Hepatocyte (in vitro differentiated cells): ENCODE data around the gene CD34. TPM values are rescaled to one million over a fixed set of nuclear protein-coding genes. Genes with fewer than 3 reads are reported as not detected.

ENCODE experiments used
- DNase-seq: peaks from one replicate; pipeline ENCODE4 v3.0.0-alpha.2; 2016; ENCODE audit warnings: low spot score
- H2AFZ ChIP-seq: fragments of 200-600 bp; sonication (generic); 2 replicates; pipeline ENCODE4 v1.6.0; 2016; ENCODE audit warnings: antibody characterized with exemption, mild to moderate bottlenecking
- H3K27ac ChIP-seq: fragments of 200-600 bp; sonication (generic); 2 replicates; pipeline ENCODE4 v1.5.1; 2016; ENCODE audit warnings: mild to moderate bottlenecking
- H3K27me3 ChIP-seq: fragments of 200-600 bp; sonication (generic); 2 replicates; pipeline ENCODE4 v1.6.1; 2016
- H3K36me3 ChIP-seq: fragments of 200-600 bp; sonication (generic); replicated peaks from 2 replicates; pipeline ENCODE4 v1.5.1; 2016; ENCODE audit warnings: low read depth; ENCODE audit not compliant: insufficient read depth
- H3K4me1 ChIP-seq: fragments of 200-600 bp; sonication (generic); 2 replicates; pipeline ENCODE4 v1.5.1; 2016; ENCODE audit warnings: mild to moderate bottlenecking, moderate library complexity; ENCODE audit not compliant: insufficient read depth
- H3K4me2 ChIP-seq: fragments of 200-600 bp; sonication (generic); 2 replicates; pipeline ENCODE4 v1.6.0; 2016
- H3K4me3 ChIP-seq: fragments of 200-600 bp; sonication (generic); 2 replicates; pipeline ENCODE4 v1.5.1; 2016; ENCODE audit warnings: mild to moderate bottlenecking
- H3K79me2 ChIP-seq: fragments of 200-600 bp; sonication (generic); 2 replicates; pipeline ENCODE4 v1.6.0; 2017; ENCODE audit warnings: mild to moderate bottlenecking
- H3K9me2 ChIP-seq: fragments of 200-600 bp; sonication (generic); replicated peaks from 2 replicates; pipeline ENCODE4 v1.6.0; 2017; ENCODE audit warnings: mild to moderate bottlenecking; ENCODE audit not compliant: insufficient read depth
- H3K9me3 ChIP-seq: fragments of 200-600 bp; sonication (generic); 2 replicates; pipeline ENCODE4 v1.5.1; 2016; ENCODE audit warnings: low read depth, mild to moderate bottlenecking
- H4K20me1 ChIP-seq: fragments of 200-600 bp; sonication (generic); 2 replicates; pipeline ENCODE4 v1.6.0; 2016; ENCODE audit warnings: mild to moderate bottlenecking; ENCODE audit not compliant: insufficient read depth, poor library complexity, severe bottlenecking
- CTCF ChIP-seq: fragments of 200-600 bp; sonication (generic); IDR thresholded peaks from 2 replicates; pipeline ENCODE4 v1.5.1; 2016; ENCODE audit warnings: antibody characterized with exemption, mild to moderate bottlenecking; ENCODE audit not compliant: poor library complexity
- EZH2 ChIP-seq: fragments of 200-600 bp; sonication (generic); IDR thresholded peaks from 2 replicates; pipeline ENCODE4 v1.6.1; 2016; ENCODE audit warnings: antibody characterized with exemption, mild to moderate bottlenecking, borderline replicate concordance
- EZH2phosphoT487 ChIP-seq: fragments of 200-600 bp; sonication (generic); IDR thresholded peaks from one replicate; pipeline ENCODE4 v1.6.1; 2018; ENCODE audit warnings: antibody characterized with exemption, mild to moderate bottlenecking, low read depth, moderate library complexity; ENCODE audit not compliant: unreplicated experiment, severe bottlenecking
- WGBS: methylation state at CpG from one replicate; pipeline ENCODE4 v1.1.6; 2016; ENCODE audit warnings: low lambda C conversion rate; ENCODE audit errors: missing lambda C conversion rate; 5-methylcytosine and 5-hydroxymethylcytosine counted together
- polyA plus RNA-seq: library from polyadenylated mRNA; unstranded; fragments of >200 nt; fragmentation: Nextera tagmentation; extraction: Ambion mirVana; gene quantifications from 2 replicates; pipeline ENCODE4 v1.2.1, GENCODE V29; 2016
- total RNA-seq: library from RNA; depleted of rRNA; stranded (reverse); fragments of >200 nt; gene quantifications from 2 replicates; pipeline ENCODE4 v1.2.3, GENCODE V29; 2014

The CD34 gene
- total and polyA plus RNA-seq, 2 experiments from 2014 or later = 0.90 to 2.4 TPM

- no peaks in the 10 kb centered on the region for H3K36me3 ChIP-seq
- peaks cover 5% of the 10 kb centered on the region for H3K4me1 ChIP-seq
- no peak overlapping the region for H3K4me2 ChIP-seq
- H2AFZ ChIP-seq = no peak overlapping the region
- no peak for TF ChIP-seq EZH2
- TF ChIP-seq CTCF = no peak
- TF ChIP-seq EZH2phosphoT487 = no peak
- 82% methylated on average over 4 of the region's 4 CpGs for WGBS
- H3K27ac ChIP-seq = no peak overlapping the region
- H4K20me1 ChIP-seq = no peaks in the 10 kb centered on the region
- H3K9me2 ChIP-seq = no peaks in the 10 kb centered on the region
- H3K9me3 ChIP-seq = no peaks in the 10 kb centered on the region
- DNase-seq = no peak
- no peaks in the 10 kb centered on the region for H3K27me3 ChIP-seq
- H3K4me3 ChIP-seq = no peak overlapping the region
- H3K79me2 ChIP-seq = peaks cover 8% of the 10 kb centered on the region
These were observed 69.0 kb downstream of the CD34 start for GRCh38 chr1:207841901-207842300.

GRCh38 chr1:207841293-207841692 lies 69.6 kb downstream of the CD34 start:
- Histone ChIP-seq H3K4me2 (no peak overlapping the region), H2AFZ (no peak overlapping the region), H3K9me3 (no peaks in the 10 kb centered on the region), H4K20me1 (no peaks in the 10 kb centered on the region), H3K27me3 (no peaks in the 10 kb centered on the region), H3K9me2 (no peaks in the 10 kb centered on the region), H3K79me2 (peaks cover 6% of the 10 kb centered on the region), H3K36me3 (no peaks in the 10 kb centered on the region), H3K4me3 (no peak overlapping the region), H3K27ac (no peak overlapping the region), H3K4me1 (peaks cover 7% of the 10 kb centered on the region)
- no peak for DNase-seq
- WGBS = 79% methylated on average over 1 of the region's 1 CpG
- TF ChIP-seq EZH2 (no peak), EZH2phosphoT487 (no peak), CTCF (no peak)

- Histone ChIP-seq H3K36me3 (no peaks in the 10 kb centered on the region), H3K4me2 (no peak overlapping the region), H3K27me3 (no peaks in the 10 kb centered on the region), H4K20me1 (no peaks in the 10 kb centered on the region), H3K9me2 (no peaks in the 10 kb centered on the region), H3K4me1 (peaks cover 8% of the 10 kb centered on the region), H3K79me2 (peaks cover 2% of the 10 kb centered on the region), H3K27ac (no peak overlapping the region), H2AFZ (no peak overlapping the region), H3K9me3 (no peaks in the 10 kb centered on the region), H3K4me3 (no peak overlapping the region)
- TF ChIP-seq CTCF (no peak), EZH2phosphoT487 (no peak), EZH2 (no peak)
- DNase-seq = no peak
- WGBS = 93% methylated on average over 2 of the region's 2 CpGs
These were observed 70.5 kb downstream of the CD34 start for GRCh38 chr1:207840380-207840779.

GRCh38 chr1:207839083-207839413 lies 71.9 kb downstream of the CD34 start:
- Histone ChIP-seq H3K9me2 (no peaks in the 10 kb centered on the region), H4K20me1 (no peaks in the 10 kb centered on the region), H3K79me2 (peaks cover 2% of the 10 kb centered on the region), H2AFZ (no peak overlapping the region), H3K27ac (no peak overlapping the region), H3K4me1 (peaks cover 8% of the 10 kb centered on the region), H3K4me3 (no peak overlapping the region), H3K4me2 (no peak overlapping the region), H3K36me3 (no peaks in the 10 kb centered on the region), H3K27me3 (no peaks in the 10 kb centered on the region), H3K9me3 (no peaks in the 10 kb centered on the region)
- TF ChIP-seq EZH2phosphoT487 = no peak
- DNase-seq = no peak
